GM21528 (cell line): ENCODE measurements around the gene KMT5C.

ENCODE experiments used
- ATAC-seq: cut with Tn5 transposase; IDR thresholded peaks from one replicate; pipeline ENCODE4 v1.9.1; 2021; ENCODE audit warnings: mild to moderate bottlenecking, moderate library complexity; ENCODE audit not compliant: unreplicated experiment, low FRiP score

KMT5C gene

DNA sequence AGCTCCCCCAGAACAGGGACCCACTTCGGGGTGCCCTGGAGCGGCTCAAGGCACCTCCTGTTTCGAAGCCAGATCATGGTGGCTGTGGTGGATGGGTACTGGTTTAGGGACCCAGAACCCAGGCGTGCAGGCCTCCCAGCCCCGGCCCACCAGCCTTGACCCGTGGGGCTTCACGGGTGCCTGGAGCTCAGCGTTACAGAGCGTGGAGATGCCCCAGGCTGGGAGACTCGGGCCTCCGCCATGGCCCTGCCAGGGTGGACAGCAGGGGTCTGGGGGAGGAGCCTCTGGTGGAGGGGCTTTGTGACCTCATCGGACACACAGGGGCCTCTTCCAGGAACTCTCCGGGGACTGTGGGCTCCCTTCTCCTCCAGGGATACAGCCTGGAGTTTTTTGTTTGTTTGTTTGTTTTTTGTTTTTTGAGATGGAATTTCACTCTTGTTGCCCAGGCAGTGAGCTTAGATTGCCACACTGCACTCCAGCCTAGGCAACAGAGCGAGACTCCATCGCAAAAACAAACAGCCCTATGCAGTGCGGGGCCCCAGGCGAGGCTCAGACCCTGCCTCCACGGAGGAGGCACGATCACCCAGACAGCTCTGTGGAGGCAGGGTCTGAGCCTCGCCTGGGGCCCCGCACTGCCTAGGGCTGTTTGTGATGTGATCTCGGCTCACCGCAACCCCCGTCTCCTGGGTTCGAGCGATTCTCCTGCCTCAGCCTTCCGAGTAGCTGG lies 23.5 kb downstream of the KMT5C start, which contains the start of gene GARIN5B:
Gene GARIN5B (minus strand): TSS at position 271 of the 727 bp plus-strand sequence. CDS start 194 bp downstream, at position 77.
- no peak for ATAC-seq

GRCh38 chr19:55365245-55365644 lies 25.6 kb downstream of the KMT5C start:
- ATAC-seq: no peak

GRCh38 chr19:55365964-55366363 lies 26.3 kb downstream of the KMT5C start:
- ATAC-seq: no peak

DNA sequence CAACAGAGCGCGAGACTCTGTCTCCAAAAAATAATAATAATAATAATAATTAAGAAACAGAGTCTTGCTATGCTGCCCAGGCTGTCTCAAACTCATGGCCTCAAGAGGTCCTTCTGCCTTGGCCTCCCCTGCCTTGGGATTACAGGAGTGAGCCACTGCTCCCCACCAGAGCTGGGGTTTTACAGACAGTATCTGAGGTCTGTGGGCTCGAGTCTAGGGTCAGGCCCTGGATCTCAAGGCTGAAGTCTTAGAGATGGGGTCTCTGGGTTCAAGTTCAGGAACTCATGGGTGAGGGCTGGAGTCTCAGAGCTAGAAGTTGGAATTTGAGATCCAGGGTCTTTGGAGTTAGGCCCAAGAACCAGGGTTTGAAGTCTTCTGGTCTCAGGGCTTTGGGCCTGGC lies 27.1 kb downstream of the KMT5C start:
- ATAC-seq: no peak

GRCh38 chr19:55368106-55368505 lies 28.4 kb downstream of the KMT5C start:
- ATAC-seq: no peak

DNA sequence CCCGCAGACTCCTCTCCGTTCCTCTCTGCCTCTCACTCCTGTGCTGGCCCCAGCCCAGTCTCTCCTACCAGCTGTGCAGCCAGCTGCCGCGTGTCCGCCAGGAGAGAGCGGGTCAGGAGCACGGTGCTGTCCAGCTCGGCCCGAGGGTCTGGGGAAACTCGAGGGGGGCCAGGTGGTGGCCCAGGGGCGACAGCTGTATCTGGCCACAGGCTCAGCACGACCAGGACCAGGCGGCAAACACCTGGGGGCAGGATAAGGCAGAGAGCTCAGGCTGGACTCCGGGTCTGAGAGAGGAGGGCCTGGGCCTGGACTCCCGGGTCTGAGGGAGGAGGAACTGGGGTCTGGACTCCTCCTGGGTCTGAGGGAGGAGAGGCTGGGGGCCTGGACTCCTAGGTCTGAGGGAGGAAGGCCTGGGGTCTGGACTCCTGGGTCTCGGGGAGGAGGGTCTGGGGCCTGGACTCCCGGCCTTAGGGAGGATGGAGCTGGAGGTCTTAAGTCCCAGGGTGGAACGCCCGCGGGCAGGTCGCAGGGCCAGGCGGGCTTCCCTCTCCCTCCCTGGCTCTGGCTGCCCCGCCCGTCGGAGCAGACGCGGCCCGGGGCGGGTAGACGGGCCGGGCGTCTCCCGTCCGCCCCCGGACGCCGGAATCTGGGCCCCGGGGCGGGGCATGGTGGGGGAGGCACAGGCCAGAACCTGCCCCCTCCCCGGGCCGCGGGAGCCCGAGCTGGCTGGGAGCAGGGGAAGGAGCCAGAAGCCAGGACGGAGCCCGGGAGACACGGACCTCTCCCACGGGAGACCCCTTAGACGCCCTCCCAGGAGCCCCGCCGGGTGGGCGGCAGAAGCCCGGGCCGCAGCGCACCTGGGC lies 29.3 kb downstream of the KMT5C start:
- no peak for ATAC-seq

- ATAC-seq: no peak
Measured at GRCh38 chr19:55369653-55370304, 30.1 kb downstream of the KMT5C start.

DNA sequence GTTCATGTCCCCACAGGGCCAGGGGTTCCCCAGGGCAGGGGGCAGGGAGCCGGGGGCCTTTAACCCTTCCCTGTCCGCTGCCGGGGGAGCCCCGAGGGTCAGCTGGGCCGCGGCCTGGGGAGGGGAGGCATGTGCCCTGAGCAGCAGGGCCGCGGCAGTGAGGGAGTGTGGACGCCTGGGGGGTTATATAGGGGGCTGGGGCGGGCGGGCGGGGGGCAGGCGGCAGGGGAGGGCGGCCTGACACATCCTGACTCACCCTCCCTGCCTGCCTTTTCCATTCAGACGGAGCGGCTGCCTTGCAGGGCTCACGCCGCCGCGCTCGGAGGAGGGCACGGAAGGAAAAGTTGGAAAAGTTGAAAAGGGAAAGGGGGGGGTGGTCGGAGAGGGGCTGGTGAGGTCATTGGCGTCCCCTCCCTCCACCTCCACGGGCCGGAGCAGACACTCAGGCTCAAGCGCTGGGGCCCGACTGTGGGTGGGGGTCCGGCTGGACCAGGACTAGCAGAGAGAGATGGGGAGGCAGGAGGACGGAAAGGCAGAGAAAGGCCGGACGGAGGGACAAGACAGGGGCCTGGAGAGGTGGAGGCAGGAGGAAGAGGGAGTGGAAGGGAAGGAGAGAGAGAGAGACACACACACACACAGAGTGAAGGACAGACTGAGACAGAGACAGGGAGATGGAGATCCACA lies 30.8 kb downstream of the KMT5C start, which contains the start of gene IL11:
Gene IL11 (minus strand): TSS at position 159 of the 684 bp plus-strand sequence. CDS start 153 bp downstream, at position 6.
- ATAC-seq: no peak

GRCh38 chr19:55372316-55373081 lies 32.8 kb downstream of the KMT5C start:
- ATAC-seq: no peak

- no peak for ATAC-seq
Measured at GRCh38 chr19:55373306-55373992, 33.8 kb downstream of the KMT5C start.

- no peak for ATAC-seq
Measured at GRCh38 chr19:55373993-55374757, 34.5 kb downstream of the KMT5C start.

DNA sequence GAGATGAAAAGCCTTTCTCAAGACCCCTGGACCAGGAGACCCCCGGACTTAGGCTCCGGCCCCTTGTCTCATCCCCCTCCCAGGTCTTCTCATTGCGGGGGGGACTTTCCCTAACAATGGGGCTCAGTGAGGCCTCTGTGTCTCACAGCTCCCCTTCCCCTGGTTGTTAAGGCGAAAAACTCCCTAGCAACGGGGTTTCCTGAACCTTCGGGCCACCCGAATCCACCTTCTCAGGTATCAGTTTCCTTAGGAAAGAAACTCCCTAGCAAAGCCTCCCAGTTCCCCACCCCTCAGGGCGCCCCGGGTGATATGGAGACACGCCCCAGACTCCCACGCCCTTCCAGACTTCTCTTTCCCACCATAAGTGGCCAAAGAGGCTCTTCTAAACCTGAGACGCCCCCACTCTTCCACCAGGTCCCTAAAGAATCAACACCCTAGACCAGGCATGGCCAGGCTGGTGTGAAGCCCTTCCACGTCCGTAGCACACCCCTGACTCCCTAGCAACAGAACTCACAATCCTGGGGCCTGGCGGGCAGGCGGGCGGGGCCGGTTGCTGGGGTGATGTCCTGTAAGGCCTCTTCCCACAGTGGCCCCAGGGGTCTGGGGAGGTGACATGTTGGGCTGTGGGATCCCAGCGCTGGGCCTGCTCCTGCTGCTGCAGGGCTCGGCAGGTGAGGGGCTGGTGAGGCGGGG lies 36.7 kb downstream of the KMT5C start, which contains the start of gene TMEM190:
Gene TMEM190 (plus strand): TSS at position 586 of the 693 bp plus-strand sequence. CDS start 28 bp downstream, at position 614.
- ATAC-seq: no peak

DNA sequence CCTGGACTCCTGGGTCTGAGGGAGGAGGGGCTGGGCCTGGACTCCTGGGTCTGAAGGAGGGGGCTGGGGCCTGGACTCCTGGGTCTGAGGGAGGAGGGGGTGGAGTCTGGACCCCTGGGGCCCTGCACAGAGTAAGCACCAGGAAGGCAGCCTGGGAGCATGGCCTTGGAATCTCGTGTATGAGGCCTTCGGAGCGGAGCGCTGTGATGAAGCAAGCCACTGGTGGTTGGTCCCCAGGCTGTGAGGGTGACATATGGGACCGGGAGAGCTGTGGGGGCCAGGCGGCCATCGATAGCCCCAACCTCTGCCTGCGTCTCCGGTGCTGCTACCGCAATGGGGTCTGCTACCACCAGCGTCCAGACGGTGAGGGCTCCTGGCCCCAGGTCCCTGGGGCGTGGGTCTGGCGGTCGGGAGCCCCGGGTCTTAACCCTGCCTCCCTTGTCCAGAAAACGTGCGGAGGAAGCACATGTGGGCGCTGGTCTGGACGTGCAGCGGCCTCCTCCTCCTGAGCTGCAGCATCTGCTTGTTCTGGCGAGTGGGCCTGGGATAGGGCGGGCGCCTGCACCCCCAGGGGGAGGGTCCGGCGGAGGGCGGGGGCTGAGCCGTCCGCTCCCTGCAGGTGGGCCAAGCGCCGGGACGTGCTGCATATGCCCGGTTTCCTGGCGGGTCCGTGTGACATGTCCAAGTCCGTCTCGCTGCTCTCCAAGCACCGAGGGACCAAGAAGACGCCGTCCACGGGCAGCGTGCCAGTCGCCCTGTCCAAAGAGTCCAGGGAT lies 37.9 kb downstream of the KMT5C start:
- ATAC-seq: no peak

- no peak for ATAC-seq
Measured at GRCh38 chr19:55379174-55379573, 39.5 kb downstream of the KMT5C start.

GRCh38 chr19:55382013-55382412 lies 42.3 kb downstream of the KMT5C start:
- no peak for ATAC-seq

DNA sequence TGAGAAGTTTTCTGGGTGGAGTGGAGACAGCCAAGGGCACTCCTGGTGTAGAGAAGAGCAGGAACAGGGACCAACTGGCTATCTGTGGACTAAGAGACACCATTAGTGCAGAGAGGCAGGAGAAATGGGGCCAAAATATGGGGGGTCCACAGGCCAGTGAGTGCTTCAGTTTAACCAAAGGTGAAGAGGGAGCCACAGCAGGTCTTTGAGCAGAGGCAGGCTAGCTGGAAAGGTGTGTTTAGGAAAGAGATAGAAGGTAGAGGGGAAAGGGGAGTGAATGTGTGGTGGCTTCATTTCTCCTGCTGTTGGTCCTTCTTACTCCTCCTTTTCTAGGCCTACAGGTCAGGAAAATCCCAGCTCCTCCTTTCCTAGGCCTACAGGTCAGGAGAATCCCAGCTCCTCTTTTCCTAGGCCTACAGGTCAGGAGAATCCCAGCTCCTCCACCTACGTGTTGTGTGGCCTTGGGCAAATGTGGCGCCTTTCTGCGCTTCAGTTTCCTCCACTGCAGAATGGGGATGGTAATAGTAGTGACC lies 42.9 kb downstream of the KMT5C start:
- ATAC-seq: no peak
